Measurements from ENCODE around the gene NHLRC2. TPM values are rescaled to one million over a fixed set of nuclear protein-coding genes. Genes with fewer than 3 reads are reported as not detected.

Gene NHLRC2
- total RNA-seq, 1 experiment from 2014 or later, result 19.4 TPM

DNA sequence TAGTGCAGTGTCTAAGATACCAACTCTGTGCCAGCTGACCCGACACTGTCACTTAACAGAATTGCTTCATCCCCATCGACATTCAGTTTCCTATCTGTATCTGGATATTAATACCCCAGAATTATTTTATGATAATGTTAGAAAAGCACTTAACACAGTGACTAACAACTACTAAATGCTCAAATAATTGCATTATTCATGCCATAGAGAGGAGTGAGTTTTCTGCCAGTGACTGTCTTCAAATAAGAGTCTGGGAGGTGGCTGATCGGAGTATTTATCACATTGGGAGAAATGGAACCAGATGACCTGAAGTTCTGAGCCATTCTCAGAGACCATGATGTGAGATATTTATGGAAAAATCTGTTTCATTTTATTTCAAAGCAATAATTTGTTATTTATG, 65.7 kb downstream of the NHLRC2 start:
- no peak for DNase-seq
- H3K9me3 ChIP-seq, result no peaks in the 10 kb centered on the region
- no peak overlapping the region for H3K4me3 ChIP-seq
- no peaks in the 10 kb centered on the region for H3K27me3 ChIP-seq
- no peaks in the 10 kb centered on the region; the same call in 1 of the 2 replicates for H3K36me3 ChIP-seq

DNA sequence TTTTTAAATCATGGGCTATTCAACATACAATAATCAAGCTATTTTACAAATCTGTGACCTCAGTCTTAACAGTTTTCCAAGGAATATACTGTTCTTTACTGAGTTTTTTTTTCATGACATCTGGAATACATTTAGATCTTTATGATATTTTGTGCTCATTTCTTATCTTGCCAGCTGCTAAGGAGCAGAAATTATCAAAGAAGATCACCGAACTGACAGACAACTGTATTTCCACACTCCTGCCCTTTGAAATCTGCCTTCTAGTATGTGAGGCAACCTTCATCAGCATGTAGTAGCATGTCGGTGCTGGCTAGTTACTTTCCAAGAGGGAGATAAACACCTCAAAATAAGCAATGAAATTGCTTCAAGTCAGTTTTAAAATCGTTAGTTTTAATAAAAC, 66.4 kb downstream of the NHLRC2 start:
- Histone ChIP-seq H3K4me3 (no peak overlapping the region), H3K27me3 (no peaks in the 10 kb centered on the region), H3K9me3 (no peaks in the 10 kb centered on the region), H3K36me3 (no peaks in the 10 kb centered on the region; the same call in 1 of the 2 replicates)
- no peak for DNase-seq

DNA sequence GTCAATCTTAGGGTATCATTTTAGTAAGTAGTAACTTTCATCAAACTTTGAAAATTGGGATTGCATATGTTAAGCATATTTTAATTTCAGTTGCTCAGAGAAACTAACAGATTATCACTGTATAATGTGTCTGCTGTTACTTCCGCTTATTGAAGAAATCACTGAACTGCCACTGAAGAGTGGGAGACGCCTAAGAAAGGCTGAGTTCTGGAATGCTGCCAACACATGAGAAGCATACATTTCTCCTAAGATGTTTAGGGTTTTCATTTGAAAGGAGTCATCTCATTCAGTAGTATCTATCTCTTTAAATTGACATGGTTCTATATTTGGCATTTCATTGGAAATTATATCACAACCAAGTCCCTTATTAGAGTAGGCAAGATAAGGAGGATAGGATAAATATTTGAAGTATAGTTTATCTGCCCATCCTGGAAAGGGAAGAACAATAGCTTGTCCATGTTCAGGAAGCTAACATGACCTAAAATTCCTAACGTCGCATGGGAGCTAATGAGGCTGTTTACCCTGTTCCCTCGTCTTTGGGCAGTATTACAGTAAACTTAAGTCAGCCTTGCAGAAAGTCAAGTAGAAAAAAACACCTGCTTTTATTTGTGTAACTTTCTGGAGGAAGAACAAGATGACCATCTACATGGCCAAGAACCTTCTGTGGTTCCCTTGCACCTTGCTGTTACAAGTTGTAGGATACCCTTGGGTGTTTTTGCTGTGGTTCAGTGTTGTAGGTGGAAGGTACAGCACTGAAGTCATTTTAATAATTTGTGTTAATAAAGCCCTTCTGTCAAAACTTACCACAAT, 67.3 kb downstream of the NHLRC2 start:
- DNase-seq, result no peak

DNA sequence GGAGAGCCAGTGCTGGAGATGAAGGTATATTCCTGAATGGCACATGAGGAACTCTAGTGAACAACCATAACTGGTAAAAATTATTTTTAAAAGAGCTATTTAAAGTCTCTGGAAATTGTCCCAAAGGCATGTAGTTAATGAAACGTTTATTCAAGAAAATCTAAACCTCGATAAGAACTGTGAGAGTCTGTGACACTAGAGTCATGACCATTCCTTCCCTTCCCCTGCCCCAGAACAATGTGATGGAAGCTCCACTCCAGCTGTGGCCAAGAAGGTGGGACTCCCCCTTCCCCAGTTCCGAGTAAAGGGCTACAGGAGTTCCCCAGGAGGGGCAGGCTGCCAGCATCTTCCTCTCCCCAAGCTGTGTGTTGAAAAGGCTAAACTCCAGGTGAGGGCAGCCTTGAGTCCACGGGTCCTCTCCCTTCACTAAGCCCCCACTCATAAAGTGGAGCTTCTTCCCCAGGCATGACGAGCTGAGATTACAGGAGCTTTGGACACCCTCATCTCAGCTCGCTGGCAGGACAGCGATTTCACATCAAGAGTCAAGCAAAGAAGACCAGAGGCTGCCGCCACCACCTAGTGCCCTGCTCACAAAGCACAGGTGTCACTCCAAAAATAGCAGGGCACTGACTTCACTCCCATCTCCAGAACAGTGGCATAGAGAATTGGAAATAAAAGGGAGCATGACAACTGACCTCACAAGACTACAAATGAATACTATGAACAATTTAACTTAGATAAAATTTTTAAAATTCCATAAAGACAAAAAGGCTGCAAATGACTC, 68.5 kb downstream of the NHLRC2 start:
- DNase-seq, result no peak
- H3K36me3 ChIP-seq, result no peaks in the 10 kb centered on the region

More for the DNA sequence above, 67.3 kb downstream of the NHLRC2 start:
- Histone ChIP-seq H3K36me3 (no peaks in the 10 kb centered on the region), H3K4me3 (no peak overlapping the region), H3K27me3 (no peaks in the 10 kb centered on the region), H3K9me3 (no peaks in the 10 kb centered on the region)

DNA sequence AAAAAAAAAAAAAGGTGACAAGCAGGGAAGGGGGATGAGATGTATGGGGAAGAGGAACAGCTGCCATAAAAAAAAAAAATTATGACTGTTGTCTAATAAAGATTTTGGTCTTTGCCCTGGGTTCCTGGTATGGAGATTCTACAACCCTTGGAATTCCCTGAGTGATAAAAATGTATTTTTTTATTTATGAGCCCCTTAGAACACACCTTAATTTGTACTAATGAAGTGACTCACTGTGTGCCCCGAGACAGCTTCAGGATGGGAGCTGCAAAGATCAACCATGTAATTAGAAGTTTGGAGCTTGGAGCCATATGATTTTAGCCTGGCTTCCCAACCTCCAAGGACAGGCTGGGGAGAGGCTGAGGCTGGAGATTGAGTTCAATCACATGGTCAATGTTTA, 69.7 kb downstream of the NHLRC2 start:
- Histone ChIP-seq H3K9me3 (no peaks in the 10 kb centered on the region), H3K4me3 (no peak overlapping the region), H3K36me3 (no peaks in the 10 kb centered on the region), H3K27me3 (no peaks in the 10 kb centered on the region)
- no peak for DNase-seq

More for the DNA sequence above, 68.5 kb downstream of the NHLRC2 start:
- no peaks in the 10 kb centered on the region for H3K9me3 ChIP-seq
- H3K4me3 ChIP-seq, result no peak overlapping the region
- no peaks in the 10 kb centered on the region for H3K27me3 ChIP-seq

DNA sequence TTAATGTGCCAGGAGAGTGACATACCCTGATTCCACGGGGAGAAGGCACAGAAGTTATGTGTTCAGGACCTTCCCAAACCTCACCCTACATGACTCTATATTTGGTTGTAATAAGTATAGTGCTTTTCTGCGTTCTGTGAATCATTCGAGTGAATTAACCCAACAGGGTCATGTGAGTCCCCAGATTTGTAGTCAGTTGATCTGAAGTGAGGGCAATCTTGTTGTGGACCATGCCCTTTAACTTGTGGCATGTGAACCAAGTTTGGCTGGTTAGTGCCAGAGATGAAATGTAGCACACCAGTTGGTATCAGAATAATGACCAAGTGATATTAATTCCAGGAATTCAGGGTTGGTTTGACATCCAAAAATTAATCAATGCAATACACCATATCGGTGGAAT, 70.2 kb downstream of the NHLRC2 start:
- DNase-seq, result no peak
- Histone ChIP-seq H3K9me3 (no peaks in the 10 kb centered on the region), H3K4me3 (no peak overlapping the region), H3K27me3 (no peaks in the 10 kb centered on the region), H3K36me3 (no peaks in the 10 kb centered on the region)

DNA sequence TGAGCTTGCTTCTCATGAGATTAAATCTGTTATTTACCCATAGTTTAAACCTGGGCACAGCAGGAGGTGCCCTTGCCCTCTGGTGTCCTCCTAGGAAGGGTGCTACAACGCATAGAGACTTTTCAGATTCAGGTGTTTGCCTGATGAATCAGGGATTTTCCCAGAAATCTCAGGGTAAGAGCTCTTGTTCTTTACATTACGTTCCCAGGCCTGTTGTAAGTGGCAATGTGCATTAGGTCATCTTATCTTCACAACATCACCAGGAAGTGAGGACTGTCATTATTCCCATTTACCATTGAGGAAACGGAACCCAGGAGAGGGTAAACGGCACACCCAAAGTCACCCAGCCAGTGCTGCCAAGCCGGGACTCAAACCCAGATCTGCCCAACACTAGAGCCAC, 73.0 kb downstream of the NHLRC2 start:
- H3K4me3 ChIP-seq, result no peak overlapping the region
- no peak for DNase-seq

DNA sequence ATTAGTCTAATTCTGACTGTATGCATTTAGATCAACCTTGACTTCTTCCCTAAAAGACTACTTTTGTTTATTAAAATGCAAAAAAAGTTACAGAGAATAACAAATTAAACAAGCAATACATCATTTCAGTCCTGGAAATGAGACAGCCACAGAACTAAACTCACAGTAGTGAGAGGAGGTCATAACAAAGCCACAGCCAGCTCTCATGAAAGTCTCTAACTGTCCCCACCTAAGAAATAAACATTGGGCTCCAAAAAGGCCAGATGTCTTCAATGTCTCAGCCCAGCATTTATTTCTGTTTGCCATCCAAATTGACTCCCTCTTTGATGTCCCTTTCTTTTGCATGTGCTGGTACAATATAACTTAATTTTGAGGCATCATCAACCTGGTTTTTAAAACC, 74.4 kb downstream of the NHLRC2 start:
- Histone ChIP-seq H3K9me3 (no peaks in the 10 kb centered on the region), H3K36me3 (no peaks in the 10 kb centered on the region), H3K4me3 (no peak overlapping the region), H3K27me3 (no peaks in the 10 kb centered on the region)
- DNase-seq, result no peak

More for the DNA sequence above, 73.0 kb downstream of the NHLRC2 start:
- no peaks in the 10 kb centered on the region for H3K36me3 ChIP-seq
- H3K27me3 ChIP-seq, result no peaks in the 10 kb centered on the region
- H3K9me3 ChIP-seq, result no peaks in the 10 kb centered on the region

DNA sequence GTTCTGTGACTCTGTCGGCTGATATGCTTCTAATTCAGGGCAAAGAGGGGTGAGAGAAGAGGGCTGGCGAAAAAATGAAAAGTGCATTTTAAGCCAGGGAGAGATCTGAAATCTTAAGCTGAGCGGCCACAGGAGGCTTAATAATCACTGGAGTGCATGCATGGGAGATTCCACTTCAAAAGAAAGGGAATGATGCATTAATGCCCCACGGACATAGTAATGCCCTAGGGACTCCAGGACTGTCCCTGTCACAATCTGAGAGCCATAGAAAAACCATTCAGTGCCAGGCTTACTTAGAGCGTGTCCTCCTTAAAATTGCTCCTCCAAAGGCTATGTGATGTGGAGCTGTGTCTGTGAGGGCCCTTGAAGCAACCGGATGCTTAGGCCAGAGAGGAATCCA, 75.1 kb downstream of the NHLRC2 start:
- H3K36me3 ChIP-seq, result no peaks in the 10 kb centered on the region
- no peaks in the 10 kb centered on the region for H3K9me3 ChIP-seq
- no peak for DNase-seq
- no peak overlapping the region for H3K4me3 ChIP-seq
- H3K27me3 ChIP-seq, result no peaks in the 10 kb centered on the region

DNA sequence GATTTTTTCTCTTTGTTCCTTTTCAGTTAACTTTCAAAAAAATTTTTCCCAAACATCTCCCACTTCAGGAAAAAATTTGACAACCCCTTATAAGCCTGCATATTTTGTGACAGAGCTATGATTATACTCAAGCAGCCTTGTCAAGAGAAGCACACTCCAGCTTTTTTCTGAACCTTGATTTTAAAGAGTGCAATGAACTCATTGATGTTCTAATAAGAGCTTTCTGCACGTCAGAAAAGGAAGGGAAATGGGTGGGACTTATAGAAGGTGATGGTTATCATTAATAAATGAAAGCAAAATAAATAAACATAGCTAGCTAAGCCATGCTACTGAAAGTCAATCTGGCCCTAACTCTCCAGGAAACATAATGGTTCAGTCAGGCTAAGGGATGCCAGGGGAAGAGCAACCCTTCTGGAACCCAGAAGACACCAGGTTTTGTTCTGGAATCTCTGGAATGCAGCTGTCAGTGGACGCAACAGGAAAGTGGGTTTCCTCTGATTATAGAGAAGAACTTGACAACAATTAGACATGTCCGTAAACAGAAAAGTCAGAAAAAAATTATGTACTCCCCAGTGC, 76.1 kb downstream of the NHLRC2 start:
- DNase-seq, result no peak
- H3K4me3 ChIP-seq, result no peak overlapping the region
- no peaks in the 10 kb centered on the region for H3K27me3 ChIP-seq
- no peaks in the 10 kb centered on the region for H3K36me3 ChIP-seq
- H3K9me3 ChIP-seq, result no peaks in the 10 kb centered on the region

DNA sequence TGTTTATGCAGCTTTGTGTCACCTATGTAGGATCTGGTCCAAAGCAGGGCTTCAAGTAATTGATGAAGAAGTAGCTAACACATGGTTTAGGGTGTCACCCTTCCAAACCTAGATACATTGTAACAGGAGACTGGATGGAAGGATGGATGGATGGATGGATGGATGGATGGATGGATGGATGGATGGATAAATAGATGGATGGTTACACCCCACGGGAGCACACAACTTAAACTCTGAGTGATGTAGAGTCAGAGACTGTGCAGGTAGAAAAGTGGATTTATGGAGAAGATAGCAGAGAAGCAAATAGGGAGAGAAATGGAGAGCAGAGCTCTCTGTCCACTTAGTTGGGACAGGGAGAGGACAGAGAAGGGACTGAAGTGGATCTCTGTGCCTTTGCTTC, 78.4 kb downstream of the NHLRC2 start:
- Histone ChIP-seq H3K4me3 (no peak overlapping the region), H3K9me3 (no peaks in the 10 kb centered on the region), H3K27me3 (peaks cover 3% of the 10 kb centered on the region; the same call in 1 of the 2 replicates), H3K36me3 (no peaks in the 10 kb centered on the region)
- no peak for DNase-seq

DNA sequence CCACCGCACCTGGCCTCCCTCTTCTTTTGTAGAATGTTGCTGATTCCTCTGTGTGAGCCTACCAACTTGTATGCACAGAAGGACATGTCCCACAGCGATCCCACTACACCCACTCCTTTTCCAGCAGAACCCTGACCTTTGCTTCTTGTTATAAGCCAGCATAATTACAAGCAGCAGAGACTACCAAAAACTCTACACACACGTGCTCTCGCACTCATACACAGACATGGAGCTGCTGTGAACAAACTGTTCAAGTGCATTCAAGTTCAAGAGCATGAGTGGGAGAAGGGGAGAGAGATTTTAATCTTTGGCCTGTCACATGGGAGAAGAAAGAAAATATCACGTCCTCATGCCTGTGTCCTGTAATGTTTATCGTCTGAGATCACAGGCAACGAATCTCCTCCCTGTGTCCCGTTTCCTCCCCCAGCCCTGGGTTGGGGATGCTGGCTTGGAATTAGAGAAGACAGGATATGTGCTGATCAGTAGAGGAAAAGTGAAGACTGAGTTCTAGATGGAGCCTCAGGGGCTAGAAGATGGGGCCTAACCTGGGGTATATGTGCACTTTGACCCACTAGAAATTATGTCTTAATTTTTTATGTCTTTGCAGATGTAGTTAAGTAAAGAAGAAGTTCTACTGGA, 79.6 kb downstream of the NHLRC2 start:
- no peak for DNase-seq
- H3K9me3 ChIP-seq, result no peaks in the 10 kb centered on the region
- H3K27me3 ChIP-seq, result peaks cover 3% of the 10 kb centered on the region; the same call in 1 of the 2 replicates
- no peaks in the 10 kb centered on the region for H3K36me3 ChIP-seq
- H3K4me3 ChIP-seq, result no peak overlapping the region

DNA sequence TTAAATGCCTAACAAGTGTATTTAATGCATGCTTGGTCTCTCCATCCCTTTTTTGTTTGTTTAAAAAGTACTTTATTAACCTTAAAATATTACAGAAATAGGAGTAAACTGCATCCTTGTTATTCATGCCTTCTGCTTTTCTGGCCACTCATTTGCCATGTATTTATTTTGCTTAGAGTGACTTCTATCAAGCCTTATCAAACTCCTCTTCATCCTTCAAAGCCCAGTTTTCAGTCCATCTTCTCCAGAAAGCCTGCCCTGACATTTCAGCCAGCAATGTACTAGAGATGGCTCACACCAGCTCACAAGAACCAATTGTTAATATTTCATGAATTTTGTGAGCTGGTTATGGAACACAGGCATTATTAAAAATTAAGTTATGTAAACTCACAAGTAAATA, 82.8 kb downstream of the NHLRC2 start:
- H3K4me3 ChIP-seq, result no peak overlapping the region
- H3K36me3 ChIP-seq, result no peaks in the 10 kb centered on the region
- no peaks in the 10 kb centered on the region for H3K9me3 ChIP-seq
- no peak for DNase-seq
- H3K27me3 ChIP-seq, result peaks cover 3% of the 10 kb centered on the region; the same call in 1 of the 2 replicates

DNA sequence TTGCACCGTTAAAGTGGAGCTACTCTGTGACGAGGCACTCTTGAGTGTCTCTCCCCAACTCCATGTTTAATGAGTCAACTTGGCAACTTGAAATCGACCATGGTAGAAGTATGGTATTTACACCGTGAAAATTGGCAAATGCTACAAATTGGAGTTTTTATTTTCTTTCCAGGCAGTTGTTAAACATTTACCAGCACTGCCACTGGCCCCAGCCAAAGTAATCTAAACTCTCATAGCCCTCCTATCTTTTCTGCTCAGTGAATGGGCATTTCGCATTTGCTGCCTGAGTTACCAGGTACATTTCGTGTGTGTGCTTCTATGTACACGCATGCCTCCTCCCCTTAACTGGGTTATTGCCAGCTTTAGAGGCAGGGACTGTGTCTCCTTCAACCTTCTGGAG, 83.3 kb downstream of the NHLRC2 start:
- no peak for DNase-seq
- Histone ChIP-seq H3K9me3 (no peaks in the 10 kb centered on the region), H3K4me3 (no peak overlapping the region), H3K36me3 (no peaks in the 10 kb centered on the region), H3K27me3 (peaks cover 3% of the 10 kb centered on the region; the same call in 1 of the 2 replicates)

DNA sequence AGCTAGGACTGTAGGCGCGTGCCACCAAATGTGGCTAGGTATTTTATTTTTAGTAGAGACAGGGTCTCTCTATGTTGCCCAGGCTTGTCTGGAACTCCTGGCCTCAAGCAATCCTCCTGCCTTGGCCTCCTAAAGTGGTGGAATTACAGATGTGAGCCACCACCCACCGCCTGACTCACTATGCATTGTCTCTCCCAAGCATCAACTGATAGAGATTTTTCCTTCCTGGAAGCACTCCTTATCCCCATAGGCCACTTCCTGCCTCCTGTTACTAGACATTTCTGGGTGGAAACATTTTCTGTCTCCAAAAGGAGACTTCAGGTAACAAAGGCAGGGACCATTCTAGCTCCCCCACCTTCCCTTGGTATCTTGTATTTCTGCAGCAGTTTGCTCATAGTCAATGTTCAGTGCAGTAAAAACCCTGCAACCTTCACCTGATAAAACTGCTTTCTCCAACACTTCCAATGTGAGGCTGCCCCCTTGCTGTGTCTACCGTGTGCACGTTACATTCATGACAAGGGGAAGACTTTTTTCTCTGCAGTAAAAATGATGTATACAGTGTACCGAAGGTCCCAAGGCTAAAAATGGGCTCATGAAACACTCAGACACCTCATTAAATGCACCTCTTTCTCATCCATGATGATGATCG, 84.9 kb downstream of the NHLRC2 start:
- Histone ChIP-seq H3K4me3 (no peak overlapping the region), H3K36me3 (no peaks in the 10 kb centered on the region), H3K9me3 (no peaks in the 10 kb centered on the region), H3K27me3 (peaks cover 3% of the 10 kb centered on the region; the same call in 1 of the 2 replicates)
- DNase-seq, result no peak

DNA sequence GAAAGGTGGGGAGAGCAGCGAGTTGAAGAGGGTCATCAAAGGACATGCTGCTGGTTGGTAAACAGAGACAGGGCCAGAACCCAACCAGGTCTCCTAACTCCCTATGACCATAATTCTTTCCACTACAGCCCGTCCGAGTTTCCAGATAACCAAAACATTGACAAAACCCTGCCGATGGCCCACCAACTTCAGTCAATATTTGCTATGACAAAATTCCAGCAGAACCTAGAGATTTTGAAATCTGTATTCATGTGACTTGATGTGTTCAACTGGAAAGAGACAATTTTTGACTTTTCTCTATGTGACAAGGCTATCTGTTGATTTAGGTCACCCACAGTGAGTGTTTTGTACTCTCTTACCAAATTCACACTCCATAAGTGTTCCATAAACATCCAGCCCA, 86.7 kb downstream of the NHLRC2 start:
- no peaks in the 10 kb centered on the region for H3K36me3 ChIP-seq
- no peaks in the 10 kb centered on the region for H3K9me3 ChIP-seq
- no peak for DNase-seq
- H3K4me3 ChIP-seq, result no peak overlapping the region
- peaks cover 3% of the 10 kb centered on the region; the same call in 1 of the 2 replicates for H3K27me3 ChIP-seq

Data from MG63 (cell line).